GM19438 (cell line): ENCODE results near the gene EREG.
"Not testable (repeated sequence)": the region's sequence is repeated elsewhere in the genome, so short reads cannot be mapped to it uniquely, and the experiment has no call there.

Source experiments
- ATAC-seq: cut with Tn5 transposase; IDR thresholded peaks from one replicate; pipeline ENCODE4 v1.9.1; 2021; ENCODE audit warnings: low read depth; ENCODE audit not compliant: unreplicated experiment

The EREG gene

GRCh38 chr4:74340421-74340820 is 24.5 kb upstream of the EREG start:
- ATAC-seq = not testable (repeated sequence)

DNA sequence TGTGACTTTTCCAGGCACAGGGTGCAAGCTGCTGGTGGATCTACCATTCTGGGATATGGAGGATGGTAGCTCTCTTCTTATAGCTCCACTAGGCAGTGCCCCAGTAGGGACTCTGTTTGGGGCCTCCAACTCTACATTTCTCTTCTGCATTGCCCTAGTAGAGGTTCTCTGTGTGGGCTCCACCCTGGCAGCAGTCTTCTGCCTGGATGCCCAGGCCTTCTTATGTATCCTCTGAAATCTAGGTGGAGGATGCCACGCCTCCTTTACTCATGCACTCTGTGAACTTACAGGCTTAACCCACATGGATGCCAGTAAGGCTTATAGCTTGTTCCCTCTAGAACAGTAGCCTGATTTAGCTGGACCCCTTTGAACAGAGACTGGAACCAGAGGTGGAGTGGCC is 20.9 kb upstream of the EREG start:
- ATAC-seq = no peak

DNA sequence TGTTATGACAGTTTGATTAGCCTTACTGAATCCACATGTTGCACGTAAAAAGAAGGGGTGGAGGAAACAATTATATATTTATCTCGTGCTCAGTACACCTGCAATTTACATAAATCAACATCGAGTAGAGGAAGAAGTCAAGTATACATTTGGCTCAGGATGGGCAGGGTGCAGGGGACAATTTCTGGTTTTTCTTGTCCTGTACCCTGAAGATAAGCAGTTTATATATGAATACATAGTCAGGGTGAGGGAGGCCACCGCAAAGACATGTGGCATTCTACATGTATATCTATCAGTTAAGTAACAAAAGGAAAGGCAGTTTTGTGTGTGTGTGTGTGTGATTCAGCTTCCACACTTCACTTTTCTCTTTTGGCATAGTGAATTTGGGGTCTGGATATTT is 11.1 kb upstream of the EREG start:
- ATAC-seq = no peak

GRCh38 chr4:74357965-74358364 is 7.0 kb upstream of the EREG start:
- no peak for ATAC-seq

GRCh38 chr4:74361671-74362070 is 3.3 kb upstream of the EREG start:
- no peak for ATAC-seq

DNA sequence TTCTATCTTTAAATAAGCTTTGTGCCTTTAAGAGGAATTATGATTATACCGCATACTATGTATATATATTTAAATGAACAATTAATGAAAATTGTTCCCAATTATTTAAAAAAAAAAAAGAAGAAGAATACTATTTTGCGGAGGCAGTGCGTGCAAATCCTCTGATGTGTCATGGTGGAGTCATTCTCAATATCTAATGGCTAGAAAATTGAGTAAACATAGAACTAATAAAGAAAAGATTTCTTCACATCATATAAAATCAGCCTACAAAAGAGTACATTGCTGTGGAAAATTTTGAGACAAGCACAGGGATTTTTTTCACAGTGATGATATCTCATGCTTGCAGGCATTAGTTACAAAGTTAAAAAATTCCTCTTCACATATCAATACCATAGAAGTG is 2.6 kb upstream of the EREG start:
- no peak for ATAC-seq

- no peak for ATAC-seq
Observed at GRCh38 chr4:74364256-74364651, 691 bp upstream of the EREG start.

GRCh38 chr4:74365761-74366160 is 816 bp downstream of the EREG start:
- no peak for ATAC-seq

DNA sequence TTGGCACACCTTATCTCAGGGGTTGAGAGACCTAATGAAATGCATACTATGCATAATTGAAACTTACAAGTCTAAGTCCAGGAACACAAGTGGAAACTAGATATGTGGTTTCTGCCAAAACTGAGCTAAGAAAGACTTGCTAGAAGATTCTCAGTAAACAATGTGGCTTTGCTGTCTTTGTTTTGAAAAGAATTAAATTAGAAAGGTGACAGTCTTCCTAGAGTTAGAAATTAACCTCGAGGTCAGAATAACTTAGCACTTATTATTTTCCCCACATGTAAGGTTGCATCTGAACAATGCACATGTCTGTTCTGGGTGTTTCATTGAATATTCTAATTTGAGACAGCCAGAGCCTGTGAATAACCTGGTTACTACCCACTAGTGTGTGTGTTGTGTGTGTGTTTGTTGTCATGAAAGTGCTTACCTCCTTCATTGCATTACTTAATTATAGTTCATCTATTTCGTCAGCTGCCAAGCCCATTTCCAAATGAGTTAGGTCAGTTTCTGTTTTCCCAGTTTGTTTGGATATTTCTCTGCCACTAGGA is 1.5 kb downstream of the EREG start:
- ATAC-seq = peak; percentile 41

DNA sequence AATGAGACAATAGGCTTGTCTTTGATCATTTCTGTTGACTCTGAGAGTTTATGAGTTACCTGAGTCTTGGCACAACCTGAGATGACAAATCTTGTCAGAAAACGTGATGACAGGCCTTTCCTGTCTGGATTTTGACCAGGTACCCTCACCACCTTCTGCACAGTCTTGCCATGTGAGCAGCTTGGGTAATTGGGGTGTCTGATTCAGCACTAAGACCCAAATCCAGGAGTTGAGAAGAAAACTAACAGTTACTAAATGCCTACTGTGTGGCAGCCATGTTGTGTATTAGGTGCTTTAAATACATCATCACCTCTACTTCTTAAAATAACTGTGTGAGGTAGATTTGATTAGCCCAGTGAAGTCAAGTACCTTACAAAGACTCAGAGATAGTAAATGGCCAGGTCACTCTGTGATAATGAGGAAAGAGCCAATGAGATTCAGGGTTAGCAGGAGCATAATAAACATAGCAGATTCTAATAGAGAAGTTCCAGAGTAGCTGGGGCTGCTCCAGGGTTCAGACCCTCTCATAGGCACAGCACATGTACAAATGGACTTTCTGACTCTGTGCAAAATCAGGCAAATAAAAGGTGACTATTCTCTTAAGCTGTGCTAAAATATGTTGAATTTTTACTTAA is 2.8 kb downstream of the EREG start:
- no peak for ATAC-seq

DNA sequence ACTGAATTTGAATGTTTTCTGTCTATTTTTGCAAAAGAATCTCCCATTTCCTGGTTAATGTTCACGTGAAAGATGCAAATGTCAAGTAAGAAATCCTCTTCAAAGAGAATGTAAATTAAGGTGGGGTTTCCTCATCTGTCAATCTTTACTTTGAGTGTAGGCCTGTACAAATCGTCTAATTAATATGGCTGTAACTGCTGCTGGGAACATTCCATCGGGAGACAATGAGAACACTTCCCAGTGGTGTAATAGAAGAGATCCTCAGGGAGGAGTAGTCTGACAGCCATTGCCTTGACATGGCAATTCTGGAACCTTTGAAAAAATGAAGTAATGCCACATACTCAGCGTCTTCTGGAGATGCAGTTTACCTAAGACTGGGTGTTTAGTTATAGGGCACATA is 3.7 kb downstream of the EREG start:
- no peak for ATAC-seq

DNA sequence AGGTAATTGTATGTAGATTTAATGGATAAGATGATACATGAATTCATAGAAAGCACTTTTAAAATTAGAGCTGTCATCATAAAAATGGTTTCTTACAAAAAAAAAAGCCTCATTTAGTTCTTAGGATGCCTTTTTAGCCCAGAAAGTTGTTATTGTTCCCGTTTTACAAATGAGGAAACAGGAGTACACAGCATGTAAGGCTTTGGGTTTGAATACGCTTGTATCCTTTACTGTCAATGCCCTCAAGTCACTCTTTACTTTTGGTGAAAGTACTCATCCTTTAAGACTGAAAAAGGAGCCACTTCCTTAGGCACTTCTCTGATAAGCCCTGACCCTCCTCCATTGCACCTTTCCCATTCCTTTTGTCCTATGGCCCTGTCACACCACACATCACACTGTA is 4.9 kb downstream of the EREG start:
- no peak for ATAC-seq

DNA sequence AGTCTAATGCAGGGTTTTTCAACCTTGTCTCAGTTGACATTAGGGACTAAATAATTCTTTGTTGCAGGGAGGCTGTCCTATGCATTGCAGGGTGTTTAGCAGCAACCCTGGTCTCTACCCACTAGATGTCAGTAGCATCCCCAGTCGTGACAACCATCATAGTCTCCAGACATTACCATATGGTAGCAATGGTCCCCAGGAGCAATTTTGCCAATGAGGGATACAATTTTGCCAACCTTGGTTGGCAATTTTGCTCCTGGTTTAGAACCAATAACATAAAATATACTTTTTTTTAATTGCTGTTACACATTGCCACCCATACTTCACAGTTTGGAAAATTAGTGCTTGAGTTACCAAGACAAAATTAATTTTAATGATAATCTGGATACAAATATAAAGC is 6.0 kb downstream of the EREG start:
- ATAC-seq = peak; percentile 61

- ATAC-seq = no peak
Observed at GRCh38 chr4:74374128-74374527, 9.2 kb downstream of the EREG start.

GRCh38 chr4:74374561-74375327 is 9.8 kb downstream of the EREG start:
- no peak for ATAC-seq

DNA sequence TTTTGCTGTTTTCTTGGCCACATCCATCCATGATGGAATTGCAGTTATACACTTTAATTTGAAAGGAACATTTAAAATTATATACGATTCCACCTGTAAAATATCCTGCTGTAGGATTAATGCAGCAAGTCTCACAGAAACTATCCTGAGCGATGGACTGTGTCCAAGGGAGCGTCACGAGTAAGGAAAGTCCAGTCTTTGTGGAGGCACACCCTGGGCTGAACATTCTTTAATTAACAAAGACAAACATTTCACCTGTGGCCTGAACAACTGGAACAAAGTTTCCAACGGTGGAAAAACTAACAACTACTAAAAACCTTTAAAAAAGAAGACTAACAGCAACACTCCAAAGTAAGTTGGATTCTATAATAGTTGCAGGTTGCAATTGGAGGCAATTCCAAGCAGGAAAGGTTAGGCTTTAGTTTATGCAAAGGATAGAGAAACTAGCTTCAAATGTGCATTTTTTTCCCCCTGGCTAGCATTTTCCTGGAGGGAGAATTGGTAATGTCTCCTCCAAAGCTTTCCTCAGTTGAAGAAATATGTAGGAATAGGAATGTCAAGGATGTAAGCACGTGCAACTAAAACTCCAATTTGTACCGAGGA is 11.0 kb downstream of the EREG start:
- no peak for ATAC-seq

DNA sequence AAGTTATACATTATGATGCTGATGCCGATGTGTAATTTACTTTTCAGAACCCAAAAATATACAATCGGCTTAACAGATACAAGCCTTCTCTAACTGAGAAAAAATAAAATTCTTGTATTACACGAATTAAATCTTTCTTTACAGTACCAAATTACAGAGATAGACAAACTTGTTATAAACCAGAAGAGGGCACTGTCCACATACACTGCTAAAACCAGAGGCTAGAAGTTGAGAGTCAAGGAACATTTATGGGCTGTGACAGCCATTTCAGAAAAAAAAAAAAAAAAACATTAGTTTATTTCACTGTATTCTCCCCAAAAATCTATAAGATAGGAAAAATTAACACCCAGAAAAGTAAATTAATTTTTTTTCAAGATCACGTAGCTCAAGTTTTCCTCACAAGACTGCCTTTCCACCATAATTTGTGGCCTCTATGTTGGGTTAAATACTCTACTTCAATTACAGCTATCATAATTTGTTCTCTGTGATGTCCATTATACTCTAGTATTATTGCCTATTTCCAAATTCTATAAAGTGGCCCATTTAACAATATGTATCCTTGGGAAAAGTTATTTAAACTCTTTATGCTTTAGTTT is 12.0 kb downstream of the EREG start:
- ATAC-seq = no peak

- ATAC-seq = no peak
Observed at GRCh38 chr4:74377714-74378113, 12.8 kb downstream of the EREG start.

- no peak for ATAC-seq
Observed at GRCh38 chr4:74378573-74378972, 13.6 kb downstream of the EREG start.

GRCh38 chr4:74379912-74380311 is 15.0 kb downstream of the EREG start:
- no peak for ATAC-seq

- ATAC-seq = no peak
Observed at GRCh38 chr4:74385386-74385785, 20.4 kb downstream of the EREG start.
